HG03045 (cell line): ENCODE measurements around the gene FBXO40.

Experiments used
- ATAC-seq: cut with Tn5 transposase; IDR thresholded peaks from one replicate; pipeline ENCODE4 v1.9.1; 2021; ENCODE audit warnings: mild to moderate bottlenecking, moderate library complexity; ENCODE audit not compliant: unreplicated experiment

FBXO40 gene

DNA sequence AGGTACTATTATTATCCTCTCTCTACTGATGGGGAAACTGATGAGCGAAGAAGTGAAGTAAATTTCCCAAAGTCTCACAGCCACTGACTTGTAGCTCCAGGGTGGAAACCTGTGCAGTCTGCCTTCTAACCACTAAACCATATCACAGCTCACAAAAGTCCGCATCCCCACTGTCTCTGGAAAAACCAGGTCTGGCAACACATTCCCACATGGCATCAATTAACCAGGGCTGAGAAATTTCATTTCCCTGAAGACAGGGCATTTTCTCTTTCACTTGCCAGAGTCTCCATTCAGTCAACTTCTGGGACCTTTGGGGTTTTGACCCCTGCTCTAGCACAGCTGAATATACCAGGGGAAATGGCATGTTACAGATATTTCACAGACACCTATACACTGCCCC, 26.5 kb downstream of the FBXO40 start:
- no peak for ATAC-seq

DNA sequence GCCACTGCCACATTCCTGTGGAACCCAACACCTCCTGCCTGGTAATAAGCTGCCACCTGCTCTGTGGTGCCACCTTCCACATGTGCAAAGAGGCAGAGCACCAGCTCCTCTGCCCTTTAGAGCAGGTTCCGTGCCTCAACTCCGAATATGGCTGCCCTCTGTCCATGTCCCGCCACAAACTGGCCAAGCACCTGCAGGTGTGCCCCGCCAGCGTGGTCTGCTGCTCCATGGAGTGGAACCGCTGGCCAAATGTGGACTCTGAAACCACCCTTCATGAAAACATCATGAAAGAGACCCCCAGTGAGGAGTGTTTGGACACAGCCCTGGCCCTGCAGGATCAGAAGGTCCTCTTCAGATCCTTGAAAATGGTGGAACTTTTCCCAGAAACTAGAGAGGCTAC, 28.3 kb downstream of the FBXO40 start:
- ATAC-seq, result no peak

- ATAC-seq, result no peak
Observed at GRCh38 chr3:121624147-121624899, 31.1 kb downstream of the FBXO40 start.

DNA sequence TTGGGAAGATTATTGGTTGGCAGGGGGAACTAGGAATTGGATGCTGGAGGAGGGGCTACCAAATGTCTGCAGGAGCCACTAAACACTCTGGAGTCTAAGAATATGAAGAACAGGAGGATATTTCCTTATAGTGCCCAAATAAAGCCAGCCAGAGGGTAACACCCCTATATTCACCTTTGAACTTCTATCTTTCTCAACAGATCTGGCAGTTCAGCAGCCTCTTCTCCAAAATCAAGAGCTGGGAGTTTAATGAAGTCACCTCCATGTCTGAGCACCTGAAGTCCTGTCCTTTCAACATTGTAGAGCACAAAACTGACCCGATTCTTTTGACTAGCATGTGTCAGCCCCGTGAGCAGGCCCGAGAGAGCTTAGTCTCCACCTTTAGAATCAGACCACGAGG, 33.3 kb downstream of the FBXO40 start:
- no peak for ATAC-seq

DNA sequence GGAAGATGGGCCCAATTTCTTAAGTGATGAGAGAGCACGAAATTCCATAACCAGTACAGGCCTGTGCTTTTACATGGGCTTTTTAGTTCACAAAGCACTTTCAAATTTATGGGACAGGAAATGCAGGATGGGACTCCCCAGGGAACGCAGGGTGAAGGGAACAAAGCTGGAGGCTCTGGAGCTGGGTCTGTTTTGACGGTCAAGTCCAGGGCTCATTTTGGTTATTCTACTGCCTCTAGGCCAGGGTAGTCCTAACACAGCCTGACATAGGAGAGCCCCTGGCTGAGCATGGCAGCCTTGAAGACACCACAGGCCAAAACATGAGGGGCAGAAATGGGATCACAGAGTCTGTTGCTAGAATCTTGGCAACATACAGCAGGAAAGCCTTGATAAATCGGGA, 34.0 kb downstream of the FBXO40 start:
- ATAC-seq, result no peak

GRCh38 chr3:121627622-121628021, 34.4 kb downstream of the FBXO40 start:
- ATAC-seq, result no peak

- ATAC-seq, result no peak
Observed at GRCh38 chr3:121629601-121630000, 36.4 kb downstream of the FBXO40 start.

DNA sequence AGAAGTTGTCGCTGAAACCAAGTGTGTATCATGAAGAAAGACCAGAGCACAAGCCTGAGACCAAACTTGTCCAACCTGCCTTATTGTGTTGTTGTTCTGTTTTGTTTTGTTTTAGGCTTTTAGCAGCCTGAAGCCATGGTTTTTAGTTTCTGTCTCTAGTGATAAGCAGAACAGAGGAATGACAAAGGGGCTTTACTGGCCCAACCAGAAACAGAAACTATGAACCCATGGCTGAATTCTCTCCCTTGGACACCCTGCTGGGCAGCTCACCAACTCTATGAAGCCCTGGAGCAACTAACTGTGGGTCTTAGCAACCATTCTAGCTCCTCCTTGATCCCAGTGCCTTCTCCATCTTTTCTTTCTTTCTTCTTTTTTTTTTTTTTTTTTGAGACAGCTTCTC, 37.2 kb downstream of the FBXO40 start:
- no peak for ATAC-seq

DNA sequence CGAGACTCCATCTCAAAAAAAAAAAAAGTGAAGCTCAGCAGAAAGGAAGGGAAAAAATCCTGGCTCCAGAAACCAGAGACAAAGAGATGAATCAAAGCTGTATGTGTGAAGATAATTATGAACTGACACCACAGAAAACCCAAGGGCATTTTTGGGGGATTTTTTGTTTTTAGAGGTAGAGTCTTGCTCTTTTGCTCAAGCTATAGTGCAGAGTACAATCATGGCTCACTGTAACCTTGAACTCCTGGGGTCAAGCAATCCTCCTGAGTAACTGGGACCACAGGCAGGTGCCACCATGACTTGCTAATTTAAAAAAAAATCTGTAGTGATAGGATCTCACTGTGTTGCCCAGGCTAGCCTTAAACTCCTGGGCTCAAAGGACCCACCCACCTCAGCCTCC, 44.7 kb downstream of the FBXO40 start:
- no peak for ATAC-seq

GRCh38 chr3:121641127-121641526, 47.9 kb downstream of the FBXO40 start:
- no peak for ATAC-seq

DNA sequence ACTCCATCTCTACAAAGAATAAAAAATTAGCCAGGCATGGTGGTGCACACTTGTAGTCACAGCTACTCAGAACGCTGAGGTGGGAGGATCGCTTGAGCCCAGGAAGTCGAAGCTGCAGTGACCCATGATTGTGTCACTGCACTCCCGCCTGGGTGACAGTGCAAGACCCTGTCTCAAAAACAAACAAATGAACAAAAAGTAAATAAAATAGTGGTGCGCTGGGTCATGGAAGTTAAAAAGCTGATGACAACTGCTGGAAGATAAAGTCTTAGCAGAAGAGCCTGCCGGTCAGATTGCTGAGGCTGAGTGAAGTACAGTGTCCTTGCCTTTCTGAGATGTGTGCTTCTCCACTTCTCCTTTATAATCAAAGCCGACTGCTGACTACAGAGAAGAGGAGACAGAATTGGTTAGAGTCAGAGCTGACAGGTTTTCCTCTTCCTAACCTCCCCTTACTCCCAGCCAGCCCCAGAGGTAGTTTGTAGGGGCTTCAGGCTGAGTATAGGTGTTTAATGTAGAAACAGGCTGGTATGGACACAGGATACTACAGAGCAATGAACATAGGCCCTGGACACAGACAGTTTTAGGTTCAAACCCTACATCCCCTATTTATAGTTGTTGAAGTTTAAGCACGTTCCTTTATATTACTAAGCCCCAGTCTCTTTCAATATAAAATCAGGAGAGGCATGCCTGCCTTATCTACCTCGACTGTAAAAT, 49.6 kb downstream of the FBXO40 start:
- ATAC-seq, result no peak

DNA sequence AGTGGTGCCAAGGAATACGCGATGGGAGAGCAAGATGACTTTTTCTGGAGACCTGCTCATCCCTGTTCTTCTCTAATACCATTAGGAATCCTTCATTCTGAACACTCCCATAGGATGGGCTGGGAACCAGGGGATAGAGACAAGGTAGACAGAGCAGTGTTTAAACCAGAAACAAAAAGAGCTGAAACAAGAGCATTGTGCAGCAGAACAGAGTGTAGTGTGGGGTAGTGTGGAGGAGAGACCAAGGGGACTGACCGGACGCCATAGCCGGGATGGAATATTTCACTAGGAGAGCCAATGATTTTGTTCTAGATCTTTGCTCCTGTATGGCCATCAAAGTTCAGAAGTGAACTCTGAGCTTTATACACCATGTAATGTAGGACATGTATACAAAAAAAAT, 51.9 kb downstream of the FBXO40 start:
- ATAC-seq, result no peak

DNA sequence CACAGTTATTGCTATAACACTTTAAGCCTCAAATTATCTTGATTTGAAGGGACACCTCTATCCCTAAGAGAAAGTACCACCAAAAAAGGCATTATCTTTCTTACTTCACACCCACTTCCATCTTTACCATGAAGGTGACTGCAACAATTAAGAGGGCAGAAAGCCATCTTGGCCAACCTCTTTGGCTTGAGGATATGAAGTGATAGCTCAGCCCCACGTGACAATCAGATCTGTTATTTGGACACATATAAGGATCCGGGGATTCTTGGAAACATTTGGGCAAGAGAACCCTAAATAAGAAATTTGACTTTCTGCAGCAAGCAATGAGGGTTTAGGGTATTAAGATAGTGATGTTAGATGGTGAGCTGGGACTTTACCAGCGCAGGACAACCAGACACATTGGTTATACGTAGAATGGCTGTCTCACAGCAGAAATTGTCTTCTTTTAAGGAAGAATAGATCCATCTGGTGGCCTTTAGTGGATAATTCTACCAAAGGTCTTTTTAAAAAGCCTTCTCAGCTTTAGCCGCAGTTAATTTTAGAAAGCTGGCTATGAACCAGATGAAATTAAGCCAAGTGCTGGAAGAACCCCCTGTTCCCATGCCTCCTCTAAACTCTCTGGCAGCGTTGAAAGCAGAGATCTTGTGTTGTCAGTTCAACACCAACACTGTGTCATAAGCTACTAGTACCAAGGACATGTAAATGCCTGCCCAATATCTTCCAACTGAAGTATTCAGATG, 55.2 kb downstream of the FBXO40 start:
- no peak for ATAC-seq

GRCh38 chr3:121649645-121650044, 56.5 kb downstream of the FBXO40 start:
- no peak for ATAC-seq

GRCh38 chr3:121651684-121652083, 58.5 kb downstream of the FBXO40 start:
- no peak for ATAC-seq

DNA sequence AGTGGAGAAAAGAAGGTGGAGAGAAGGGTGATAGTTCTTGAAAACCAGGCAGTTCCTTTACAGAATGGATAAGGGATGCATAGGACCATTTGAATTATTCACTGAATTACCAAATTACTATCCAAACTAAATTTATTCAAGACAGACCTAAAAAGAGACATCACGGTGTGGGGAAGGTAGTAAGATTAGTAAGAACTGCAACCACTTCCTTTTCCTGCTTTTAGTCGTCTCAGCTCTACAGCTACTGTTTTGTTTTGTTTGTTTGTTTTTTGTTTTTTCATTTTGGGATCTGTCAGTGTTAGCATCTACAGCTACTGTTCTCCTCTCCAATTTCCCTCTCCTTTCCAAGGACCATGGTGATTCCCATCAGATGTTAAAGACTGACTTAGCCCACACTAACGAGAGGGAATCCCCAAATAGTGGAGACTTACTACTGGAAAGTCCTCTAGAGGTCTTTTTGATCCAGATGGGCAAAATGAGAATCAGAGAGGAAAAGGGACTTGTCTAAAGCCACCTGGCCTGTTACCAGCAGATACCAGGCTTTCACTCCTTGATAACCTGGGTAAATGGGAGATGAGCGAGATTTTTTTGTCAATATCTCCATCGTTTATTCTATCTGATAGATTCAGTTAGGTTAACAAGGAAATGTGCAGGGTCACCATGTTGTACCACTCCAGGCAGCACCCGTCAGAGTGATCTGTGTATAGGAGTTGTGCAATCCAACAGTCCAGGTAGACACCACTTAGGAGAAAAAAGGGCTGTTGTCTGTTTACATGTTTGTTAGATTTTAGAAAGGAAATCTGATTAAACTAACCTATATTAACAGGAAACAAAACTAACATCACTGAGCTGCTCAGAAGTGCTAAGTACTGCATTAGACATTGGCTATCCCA, 61.6 kb downstream of the FBXO40 start:
- ATAC-seq, result peak; percentile 76

DNA sequence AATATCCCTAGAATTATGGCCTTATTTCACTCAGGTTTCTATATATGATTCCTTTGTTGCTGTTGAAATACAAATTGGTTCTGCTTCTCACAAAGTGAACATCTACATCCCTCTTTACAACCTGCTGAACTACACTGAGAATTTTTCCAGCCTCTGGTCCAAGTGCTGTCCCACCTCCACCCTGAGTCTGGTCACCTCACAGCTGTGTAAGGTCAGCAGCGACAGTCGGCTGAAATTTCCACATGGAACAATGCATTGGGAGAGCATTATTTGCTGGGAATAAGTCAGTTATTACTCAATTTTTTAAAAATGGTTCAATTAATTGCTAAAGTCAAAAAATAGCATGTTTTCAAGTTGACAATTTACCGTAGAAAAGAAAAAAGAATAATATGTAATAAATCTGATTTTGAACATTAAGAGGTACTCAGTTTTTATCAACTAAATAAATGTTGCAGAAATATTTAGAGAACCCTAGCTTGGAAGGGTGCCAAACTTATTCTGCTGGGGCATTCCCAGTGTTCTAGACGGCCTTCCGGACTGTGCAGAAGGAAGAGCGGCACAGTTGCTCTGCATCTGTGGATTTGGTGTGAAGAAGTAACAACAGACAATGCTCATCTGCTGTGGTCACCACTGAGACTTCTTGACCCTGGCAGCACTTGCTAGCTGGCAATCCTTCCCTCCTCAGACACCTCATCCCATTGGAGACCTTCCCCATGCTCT, 65.7 kb downstream of the FBXO40 start:
- ATAC-seq, result no peak

GRCh38 chr3:121659586-121659985, 66.4 kb downstream of the FBXO40 start:
- ATAC-seq, result no peak

DNA sequence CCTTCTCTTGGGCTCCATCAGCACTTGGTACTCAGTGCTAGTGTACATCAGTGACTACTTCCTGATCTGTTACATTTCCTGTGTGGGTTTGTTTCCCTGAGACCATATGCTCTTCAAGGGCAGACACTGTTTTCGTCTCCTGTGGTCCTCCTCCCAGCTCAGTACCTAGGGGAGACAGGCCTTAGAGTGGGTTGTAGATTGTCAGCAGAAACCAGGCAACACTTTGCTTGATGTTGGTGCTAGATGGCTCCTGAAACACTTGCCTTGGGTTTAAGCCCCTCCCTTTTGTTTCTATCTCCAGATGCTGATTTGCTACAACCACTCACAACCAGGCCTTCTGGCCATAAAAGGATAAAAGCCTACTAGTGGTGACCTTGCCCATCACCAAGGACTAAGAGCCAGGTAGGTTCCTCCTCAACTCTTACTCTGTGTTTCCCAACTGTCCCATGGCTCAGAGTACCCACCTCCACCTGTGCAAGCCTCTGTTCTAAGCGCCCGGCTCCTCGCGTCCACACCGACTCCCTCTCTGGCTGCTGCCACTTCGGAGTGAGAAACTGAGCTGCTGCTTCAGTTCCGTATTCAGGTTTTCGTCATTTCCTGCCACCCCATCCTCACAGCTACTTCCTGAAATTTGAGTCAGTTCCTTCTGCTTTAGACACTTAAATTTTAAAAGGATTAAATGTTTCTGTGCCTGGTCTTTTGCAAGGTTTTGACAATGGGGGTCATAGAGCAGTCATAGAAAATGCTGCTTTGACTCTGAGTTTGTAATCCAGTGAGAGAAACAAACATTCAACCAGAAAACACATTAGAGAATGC, 67.4 kb downstream of the FBXO40 start, which contains the start of gene HCLS1:
Gene HCLS1 (minus strand): TSS at position 548 of the 816 bp plus-strand sequence. CDS start 2,556 bp downstream, outside the sequence.
- ATAC-seq, result peak; percentile 83
